ENCODE results near the gene PDE6A.
"Not testable (repeated sequence)": the region's sequence is repeated elsewhere in the genome, so short reads cannot be mapped to it uniquely, and the experiment has no call there.

PDE6A gene

DNA sequence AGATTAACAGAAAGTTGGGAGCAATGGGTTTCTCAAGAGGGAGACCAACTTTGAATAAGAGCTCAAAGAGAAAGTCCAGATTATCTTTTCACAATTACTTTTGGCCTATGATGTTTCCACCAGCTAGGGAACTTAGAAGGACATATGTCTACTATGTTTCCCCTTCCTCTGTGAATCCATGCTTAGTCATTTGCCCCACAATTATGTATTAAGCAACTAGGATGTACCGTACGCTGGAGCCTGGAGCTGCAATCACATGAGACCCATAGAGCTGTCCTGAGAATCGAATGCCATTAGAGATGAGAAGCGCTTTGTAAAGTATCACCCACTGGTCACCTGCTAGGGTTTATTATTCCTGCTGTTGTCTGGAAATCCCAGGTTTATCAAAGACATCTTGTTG lies 78.8 kb downstream of the PDE6A start:
- Mint-ChIP-seq H3K9me3 (peaks cover 2% of the 10 kb centered on the region), H3K27ac (no peak overlapping the region), H3K4me1 (no peaks in the 10 kb centered on the region), H3K4me3 (no peak overlapping the region), H3K27me3 (ENCODE audit: low read depth) (peaks cover 9% of the 10 kb centered on the region), H3K36me3 (ENCODE audit: low read depth) (no peaks in the 10 kb centered on the region)
- TF ChIP-seq, protein P1, sequence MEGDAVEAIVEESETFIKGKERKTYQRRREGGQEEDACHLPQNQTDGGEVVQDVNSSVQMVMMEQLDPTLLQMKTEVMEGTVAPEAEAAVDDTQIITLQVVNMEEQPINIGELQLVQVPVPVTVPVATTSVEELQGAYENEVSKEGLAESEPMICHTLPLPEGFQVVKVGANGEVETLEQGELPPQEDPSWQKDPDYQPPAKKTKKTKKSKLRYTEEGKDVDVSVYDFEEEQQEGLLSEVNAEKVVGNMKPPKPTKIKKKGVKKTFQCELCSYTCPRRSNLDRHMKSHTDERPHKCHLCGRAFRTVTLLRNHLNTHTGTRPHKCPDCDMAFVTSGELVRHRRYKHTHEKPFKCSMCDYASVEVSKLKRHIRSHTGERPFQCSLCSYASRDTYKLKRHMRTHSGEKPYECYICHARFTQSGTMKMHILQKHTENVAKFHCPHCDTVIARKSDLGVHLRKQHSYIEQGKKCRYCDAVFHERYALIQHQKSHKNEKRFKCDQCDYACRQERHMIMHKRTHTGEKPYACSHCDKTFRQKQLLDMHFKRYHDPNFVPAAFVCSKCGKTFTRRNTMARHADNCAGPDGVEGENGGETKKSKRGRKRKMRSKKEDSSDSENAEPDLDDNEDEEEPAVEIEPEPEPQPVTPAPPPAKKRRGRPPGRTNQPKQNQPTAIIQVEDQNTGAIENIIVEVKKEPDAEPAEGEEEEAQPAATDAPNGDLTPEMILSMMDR (IDR thresholded peaks at IDR 0.05; ENCODE audit: unreplicated experiment in 3 of 3) = no peak

DNA sequence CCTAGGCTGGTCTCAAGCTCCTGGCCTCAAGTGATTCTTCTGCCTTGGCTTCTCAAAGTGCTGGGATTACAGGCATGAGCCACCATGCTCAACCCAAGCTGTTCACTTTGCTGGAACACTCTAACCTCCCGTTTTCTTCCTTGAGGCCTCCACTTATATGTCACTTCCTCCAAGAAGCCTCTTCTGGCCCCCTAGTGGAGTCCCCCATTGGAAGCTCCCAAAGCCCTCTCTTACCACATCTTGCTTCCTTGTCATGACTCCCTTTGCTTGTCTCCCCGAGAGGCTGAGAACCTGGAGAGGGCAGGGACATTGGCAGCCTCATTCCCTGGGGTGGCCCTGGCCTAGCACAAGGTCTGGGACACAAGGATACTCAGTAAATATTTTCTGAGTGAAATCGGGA lies 80.8 kb downstream of the PDE6A start:
- H3K27me3 Mint-ChIP-seq (ENCODE audit: low read depth) = peaks cover 9% of the 10 kb centered on the region
- no peaks in the 10 kb centered on the region for H3K36me3 Mint-ChIP-seq (ENCODE audit: low read depth)
- TF ChIP-seq, protein P1 (IDR thresholded peaks at IDR 0.05; ENCODE audit: unreplicated experiment in 3 of 3) = no peak
- no peak overlapping the region for H3K4me3 Mint-ChIP-seq
- H3K9me3 Mint-ChIP-seq = peaks cover 2% of the 10 kb centered on the region
- no peaks in the 10 kb centered on the region for H3K4me1 Mint-ChIP-seq
- H3K27ac Mint-ChIP-seq = no peak overlapping the region

DNA sequence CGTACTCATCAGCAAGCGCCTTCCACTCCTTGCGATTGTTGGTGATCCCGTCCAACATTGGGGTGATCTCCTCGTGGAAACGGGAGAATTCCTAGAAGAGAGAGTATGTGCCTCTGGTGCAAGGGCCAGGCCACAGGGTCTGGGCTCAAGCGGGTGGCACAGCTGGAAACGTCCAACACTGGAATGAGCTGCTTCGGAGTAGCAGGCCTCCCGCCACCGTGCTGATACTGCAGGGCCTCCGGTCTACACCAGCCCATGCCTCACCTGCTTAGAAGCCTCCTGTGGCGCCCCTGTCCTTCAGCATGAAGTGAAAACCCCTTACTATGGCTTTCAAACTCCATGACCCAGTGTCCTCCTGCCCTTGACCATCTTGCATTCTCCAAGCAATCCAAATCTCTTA lies 81.4 kb downstream of the PDE6A start:
- Mint-ChIP-seq H3K27me3 (ENCODE audit: low read depth) (peaks cover 4% of the 10 kb centered on the region), H3K4me1 (no peaks in the 10 kb centered on the region), H3K9me3 (peaks cover 2% of the 10 kb centered on the region), H3K27ac (no peak overlapping the region), H3K36me3 (ENCODE audit: low read depth) (no peaks in the 10 kb centered on the region), H3K4me3 (no peak overlapping the region)
- TF ChIP-seq, protein P1 (IDR thresholded peaks at IDR 0.05; ENCODE audit: unreplicated experiment in 3 of 3) = no peak

DNA sequence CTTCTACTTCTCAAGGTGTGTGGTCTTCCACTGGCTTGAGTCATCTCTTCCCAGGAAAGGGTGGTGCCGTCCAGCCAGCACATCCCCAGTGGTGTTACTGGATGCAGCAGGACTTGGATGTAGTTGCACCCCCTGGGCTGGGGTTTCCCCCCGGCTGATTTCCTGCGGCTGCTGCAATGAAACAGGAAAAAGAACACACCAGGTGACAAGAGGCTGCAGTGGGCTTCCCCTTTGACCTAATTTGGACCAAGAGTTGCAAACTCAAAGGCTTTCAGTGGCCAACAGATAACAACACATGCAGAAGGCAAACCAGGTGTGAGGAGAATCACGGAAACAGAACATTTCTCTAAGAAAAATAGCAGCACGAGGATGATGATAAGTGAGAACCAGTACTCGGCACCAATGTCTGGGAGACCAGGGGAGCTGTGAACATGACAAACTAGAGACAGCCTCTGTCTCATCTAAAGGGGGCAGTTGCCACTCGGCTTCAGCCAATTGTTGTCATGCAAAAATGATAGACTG lies 83.7 kb downstream of the PDE6A start:
- Mint-ChIP-seq H3K27me3 (ENCODE audit: low read depth) (peaks cover 4% of the 10 kb centered on the region), H3K36me3 (ENCODE audit: low read depth) (no peaks in the 10 kb centered on the region), H3K4me1 (peaks cover 5% of the 10 kb centered on the region), H3K27ac (no peak overlapping the region), H3K4me3 (no peak overlapping the region), H3K9me3 (no peaks in the 10 kb centered on the region)
- TF ChIP-seq, protein P1 (IDR thresholded peaks at IDR 0.05; ENCODE audit: unreplicated experiment in 3 of 3) = no peak

DNA sequence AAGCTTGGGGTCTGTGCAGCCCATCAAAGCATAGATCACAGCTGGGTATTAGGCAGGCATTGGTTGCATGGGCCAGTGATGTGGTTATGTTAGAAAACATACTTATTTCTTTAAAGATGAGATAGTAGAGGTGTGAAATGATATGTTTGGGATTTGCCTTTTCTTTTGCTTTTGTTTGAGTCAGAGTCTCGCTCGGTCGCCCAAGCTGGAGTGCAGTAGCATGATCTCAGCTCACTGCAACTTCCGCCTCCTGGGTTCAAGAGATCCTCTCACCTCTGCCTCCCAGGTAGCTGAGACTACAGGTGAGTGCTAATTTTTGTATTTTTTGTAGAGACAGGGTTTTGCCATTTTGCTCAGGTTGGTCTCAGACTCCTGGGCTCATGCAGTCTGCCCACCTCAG lies 84.8 kb downstream of the PDE6A start:
- H3K27me3 Mint-ChIP-seq (ENCODE audit: low read depth) = peaks cover 4% of the 10 kb centered on the region
- H3K36me3 Mint-ChIP-seq (ENCODE audit: low read depth) = no peaks in the 10 kb centered on the region
- H3K9me3 Mint-ChIP-seq = no peaks in the 10 kb centered on the region
- no peak overlapping the region for H3K27ac Mint-ChIP-seq
- H3K4me3 Mint-ChIP-seq = no peak overlapping the region
- TF ChIP-seq, protein P1 (IDR thresholded peaks at IDR 0.05; ENCODE audit: unreplicated experiment in 3 of 3) = no peak
- peaks cover 5% of the 10 kb centered on the region for H3K4me1 Mint-ChIP-seq

DNA sequence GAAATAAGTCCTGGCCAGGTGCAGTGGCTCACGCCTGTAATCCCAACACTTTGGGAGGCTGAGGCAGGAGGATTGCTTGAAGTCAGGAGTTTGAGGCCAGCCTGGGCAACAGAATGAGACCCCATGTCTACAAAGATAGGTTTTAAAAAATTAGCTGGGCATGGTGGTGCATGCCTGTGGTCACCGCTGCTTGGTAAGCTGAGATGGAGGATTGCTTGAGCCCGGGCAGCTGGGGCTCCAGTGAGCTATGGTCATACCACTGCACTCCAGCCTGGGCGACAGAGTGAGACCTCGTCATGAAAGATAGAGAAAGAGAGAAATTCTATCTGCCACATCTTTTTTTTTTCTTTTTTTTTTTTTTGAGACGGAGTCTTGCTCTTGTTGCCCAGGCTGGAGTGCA lies 86.1 kb downstream of the PDE6A start:
- H3K27me3 Mint-ChIP-seq (ENCODE audit: low read depth); H3K4me3 Mint-ChIP-seq; H3K27ac Mint-ChIP-seq; H3K4me1 Mint-ChIP-seq; H3K9me3 Mint-ChIP-seq; H3K36me3 Mint-ChIP-seq (ENCODE audit: low read depth): not testable (repeated sequence)

Measured in nephron (organoid).